ENCODE data around the gene PSMD8. TPM values are rescaled to one million over a fixed set of nuclear protein-coding genes. Genes with fewer than 3 reads are reported as not detected.

Gene PSMD8
- total and polyA plus RNA-seq, 9 donors: 59.1 to 129 (median 85.3) TPM

GRCh38 chr19:38394488-38394887 lies 20.1 kb downstream of the PSMD8 start:
- intact Hi-C loops (cut with DNase I): no loop called here
- no peaks in the 10 kb centered on the region for H3K27me3 ChIP-seq

GRCh38 chr19:38395381-38396114 lies 21.2 kb downstream of the PSMD8 start:
- H3K9me3 ChIP-seq: no peaks in the 10 kb centered on the region
- no peak overlapping the region for H3K27ac ChIP-seq
- H3K36me3 ChIP-seq: no peaks in the 10 kb centered on the region
- WGBS, 3 donors: 6 to 12% (median 11%) methylated on average over 22 to 86 of the region's 86 CpGs
- no peak for DNase-seq
- no peaks in the 10 kb centered on the region for H3K27me3 ChIP-seq
- no peak for TF ChIP-seq CTCF (IDR thresholded peaks at IDR 0.05)
- intact Hi-C loops (cut with DNase I): no loop called here
- H3K4me1 ChIP-seq (ENCODE audit: insufficient read depth): no peaks in the 10 kb centered on the region
- H3K4me3 ChIP-seq: no peak overlapping the region

More at GRCh38 chr19:38394488-38394887, 20.1 kb downstream of the PSMD8 start:
- Histone ChIP-seq H3K4me1 (ENCODE audit: insufficient read depth) (no peaks in the 10 kb centered on the region), H3K9me3 (no peaks in the 10 kb centered on the region), H3K36me3 (no peaks in the 10 kb centered on the region), H3K4me3 (no peak overlapping the region), H3K27ac (no peak overlapping the region)
- no peak for DNase-seq
- 5 to 15% (median 9%) methylated on average over 28 to 30 of the region's 30 CpGs for WGBS, 3 donors
- no peak for TF ChIP-seq EP300 (IDR thresholded peaks at IDR 0.05)
- TF ChIP-seq POLR2A (IDR thresholded peaks at IDR 0.05): no peak
- TF ChIP-seq CTCF (IDR thresholded peaks at IDR 0.05): no peak

- no peak overlapping the region for H3K4me3 ChIP-seq
- no peak overlapping the region for H3K27ac ChIP-seq
- DNase-seq: no peak
- H3K36me3 ChIP-seq: no peaks in the 10 kb centered on the region
- intact Hi-C loops (cut with DNase I): no loop called here
- H3K4me1 ChIP-seq (ENCODE audit: insufficient read depth): no peaks in the 10 kb centered on the region
- WGBS, 3 donors: 44 to 48% (median 47%) methylated on average over 9 of the region's 9 CpGs
- H3K27me3 ChIP-seq: no peaks in the 10 kb centered on the region
- TF ChIP-seq POLR2A (IDR thresholded peaks at IDR 0.05): no peak
- no peak for TF ChIP-seq EP300 (IDR thresholded peaks at IDR 0.05)
- TF ChIP-seq CTCF (IDR thresholded peaks at IDR 0.05): no peak
- H3K9me3 ChIP-seq: no peaks in the 10 kb centered on the region
Observed at GRCh38 chr19:38399081-38399480, 24.7 kb downstream of the PSMD8 start.

- no peak for DNase-seq
- no peak for TF ChIP-seq EP300 (IDR thresholded peaks at IDR 0.05)
- no peak for TF ChIP-seq POLR2A (IDR thresholded peaks at IDR 0.05)
- TF ChIP-seq CTCF (IDR thresholded peaks at IDR 0.05): no peak
- Histone ChIP-seq H3K27ac (no peak overlapping the region), H3K4me1 (ENCODE audit: insufficient read depth) (no peaks in the 10 kb centered on the region), H3K27me3 (no peaks in the 10 kb centered on the region), H3K4me3 (no peak overlapping the region), H3K9me3 (no peaks in the 10 kb centered on the region), H3K36me3 (no peaks in the 10 kb centered on the region)
- intact Hi-C loops (cut with DNase I): no loop called here
- 27 to 46% (median 45%) methylated on average over 1 of the region's 1 CpG for WGBS, 3 donors
Observed at GRCh38 chr19:38399537-38399936, 25.2 kb downstream of the PSMD8 start.
